ENCODE results near the gene SDCBP2.
A peak's percentile ranks its signal among the peaks of the same experiment; 100 is the strongest.

Gene SDCBP2

GRCh38 chr20:1328680-1329330, at the start of gene SDCBP2:
Gene SDCBP2 (minus strand): TSS chr20:1329139. CDS start chr20:1320416, 8,723 bp downstream.
- no peak for DNase-seq (ENCODE audit: low read depth)

- no peak for DNase-seq (ENCODE audit: low read depth)
Measured at GRCh38 chr20:1378735-1379125, 49.8 kb upstream of the SDCBP2 start.

GRCh38 chr20:1377984-1378734, 49.2 kb upstream of the SDCBP2 start:
- DNase-seq (ENCODE audit: low read depth) = no peak

- DNase-seq (ENCODE audit: low read depth) = no peak
Measured at GRCh38 chr20:1377341-1377871, 48.5 kb upstream of the SDCBP2 start.

- DNase-seq (ENCODE audit: low read depth) = no peak
Measured at GRCh38 chr20:1376408-1377270, 47.7 kb upstream of the SDCBP2 start.

GRCh38 chr20:1376007-1376406, 47.1 kb upstream of the SDCBP2 start:
- DNase-seq (ENCODE audit: low read depth) = no peak

GRCh38 chr20:1375515-1375914, 46.6 kb upstream of the SDCBP2 start:
- peak; percentile 52 for DNase-seq (ENCODE audit: low read depth)

- DNase-seq (ENCODE audit: low read depth) = no peak
Measured at GRCh38 chr20:1374246-1374645, 45.3 kb upstream of the SDCBP2 start.

GRCh38 chr20:1373614-1374013, 44.7 kb upstream of the SDCBP2 start:
- DNase-seq (ENCODE audit: low read depth) = no peak

- DNase-seq (ENCODE audit: low read depth) = no peak
Measured at GRCh38 chr20:1373036-1373435, 44.1 kb upstream of the SDCBP2 start.

GRCh38 chr20:1371830-1372539, 43.0 kb upstream of the SDCBP2 start:
- DNase-seq (ENCODE audit: low read depth) = no peak

- no peak for DNase-seq (ENCODE audit: low read depth)
Measured at GRCh38 chr20:1371202-1371782, 42.4 kb upstream of the SDCBP2 start.

GRCh38 chr20:1370548-1371110, 41.7 kb upstream of the SDCBP2 start:
- DNase-seq (ENCODE audit: low read depth) = peak; percentile 85

- no peak for DNase-seq (ENCODE audit: low read depth)
Measured at GRCh38 chr20:1369970-1370369, 41.0 kb upstream of the SDCBP2 start.

GRCh38 chr20:1368448-1369199, 39.7 kb upstream of the SDCBP2 start:
- DNase-seq (ENCODE audit: low read depth) = no peak

- DNase-seq (ENCODE audit: low read depth) = no peak
Measured at GRCh38 chr20:1367479-1367878, 38.5 kb upstream of the SDCBP2 start.

GRCh38 chr20:1364106-1364505, 35.2 kb upstream of the SDCBP2 start:
- no peak for DNase-seq (ENCODE audit: low read depth)

GRCh38 chr20:1363522-1363921, 34.6 kb upstream of the SDCBP2 start:
- no peak for DNase-seq (ENCODE audit: low read depth)

GRCh38 chr20:1362484-1362883, 33.5 kb upstream of the SDCBP2 start:
- DNase-seq (ENCODE audit: low read depth) = no peak

- no peak for DNase-seq (ENCODE audit: low read depth)
Measured at GRCh38 chr20:1360094-1360846, 31.3 kb upstream of the SDCBP2 start.
